Skeletal muscle satellite cell (primary cell): ENCODE results near the gene ECHDC3.

ENCODE experiments used
- H3K27me3 ChIP-seq: 2 replicates; pipeline ENCODE4 v1.7.0; 2013; ENCODE audit warnings: low read length; ENCODE audit not compliant: control insufficient read depth, insufficient read depth
- H3K36me3 ChIP-seq: 2 replicates; pipeline ENCODE4 v1.7.0; 2013; ENCODE audit warnings: mild to moderate bottlenecking, control low read depth, low read length; ENCODE audit not compliant: insufficient read depth
- H3K4me1 ChIP-seq: 2 replicates; pipeline ENCODE4 v1.7.0; 2013; ENCODE audit warnings: low read length; ENCODE audit not compliant: control insufficient read depth, insufficient read depth
- H3K4me2 ChIP-seq: 2 replicates; pipeline ENCODE4 v1.7.0; 2013; ENCODE audit warnings: mild to moderate bottlenecking, low read length
- H3K4me3 ChIP-seq: 2 replicates; pipeline ENCODE4 v1.7.0; 2013; ENCODE audit warnings: low read length
- H3K9ac ChIP-seq: 2 replicates; pipeline ENCODE4 v1.7.0; 2013; ENCODE audit warnings: mild to moderate bottlenecking, low read depth, low read length, moderate library complexity
- H3K9me3 ChIP-seq: replicated peaks from 2 replicates; pipeline ENCODE4 v1.7.0; 2013; ENCODE audit warnings: mild to moderate bottlenecking, control low read depth, low read length

The ECHDC3 gene

DNA sequence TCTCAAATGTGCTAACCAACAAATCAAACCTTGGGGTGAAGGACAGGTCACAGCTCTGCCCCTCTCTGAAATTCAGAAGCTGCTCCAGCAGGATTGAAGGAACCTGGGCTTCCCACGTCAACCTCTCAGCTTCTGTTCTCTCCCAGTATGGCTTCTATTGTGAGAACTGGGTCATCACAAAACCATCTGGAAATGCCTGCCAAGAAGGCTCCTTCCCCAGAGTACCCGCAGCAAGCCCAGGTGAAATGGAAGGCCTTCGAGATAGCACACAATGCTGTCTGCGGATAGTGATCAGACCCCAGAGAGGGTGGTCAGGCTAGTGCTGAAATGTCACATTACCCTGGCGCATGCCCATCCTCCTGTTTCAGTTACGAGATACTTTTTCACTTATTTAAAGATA is 64.5 kb downstream of the ECHDC3 start:
- H3K4me2 ChIP-seq: no peak overlapping the region
- no peaks in the 10 kb centered on the region for H3K36me3 ChIP-seq
- H3K27me3 ChIP-seq: no peaks in the 10 kb centered on the region
- H3K4me1 ChIP-seq: peaks cover 13% of the 10 kb centered on the region
- H3K4me3 ChIP-seq: no peak overlapping the region
- H3K9me3 ChIP-seq: no peaks in the 10 kb centered on the region
- no peak overlapping the region for H3K9ac ChIP-seq

DNA sequence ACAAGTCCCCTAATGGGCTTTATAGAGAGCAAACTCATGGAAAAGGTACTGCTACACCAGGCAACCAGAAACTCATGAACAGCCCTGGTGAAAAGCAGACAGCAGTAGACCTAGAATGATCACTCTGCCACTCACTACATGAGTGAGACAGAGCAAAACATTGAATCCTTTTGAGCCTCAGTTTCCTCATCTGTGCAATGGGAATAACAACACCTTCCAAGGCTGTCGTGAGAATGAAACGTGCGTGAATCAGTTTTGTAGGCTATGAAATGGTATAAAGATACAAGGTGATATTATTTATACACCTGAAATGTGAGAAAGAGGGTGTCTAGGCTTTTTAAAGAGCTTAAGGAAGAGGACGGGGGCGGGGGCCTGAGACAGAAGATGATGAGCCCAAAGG is 66.6 kb downstream of the ECHDC3 start:
- H3K9ac ChIP-seq: no peak overlapping the region
- no peaks in the 10 kb centered on the region for H3K9me3 ChIP-seq
- no peak overlapping the region for H3K4me3 ChIP-seq
- peaks cover 13% of the 10 kb centered on the region for H3K4me1 ChIP-seq
- H3K36me3 ChIP-seq: no peaks in the 10 kb centered on the region
- no peak overlapping the region for H3K4me2 ChIP-seq
- no peaks in the 10 kb centered on the region for H3K27me3 ChIP-seq

DNA sequence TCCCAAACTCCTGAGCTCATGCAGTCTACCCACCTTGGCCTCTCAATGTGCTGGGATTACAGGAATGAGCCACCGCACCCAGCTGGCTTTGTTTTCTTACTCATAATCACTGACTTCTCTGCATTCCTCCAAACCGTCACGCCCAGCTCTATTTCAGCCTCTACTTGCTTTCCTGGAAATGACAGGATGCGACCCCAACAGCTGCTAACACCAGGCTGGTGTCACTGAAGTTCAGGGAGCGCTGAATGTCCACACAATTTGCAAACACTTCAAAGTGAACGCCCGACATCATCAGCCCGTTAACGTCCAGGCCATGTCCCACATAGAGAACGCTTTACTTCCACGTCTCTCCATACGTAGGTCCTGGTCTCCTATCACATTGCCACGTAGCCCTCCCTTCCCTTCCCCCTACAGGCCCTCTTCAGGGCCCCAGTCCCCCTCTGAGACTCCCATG is 68.2 kb downstream of the ECHDC3 start:
- Histone ChIP-seq H3K4me3 (no peak overlapping the region), H3K9me3 (no peaks in the 10 kb centered on the region)

DNA sequence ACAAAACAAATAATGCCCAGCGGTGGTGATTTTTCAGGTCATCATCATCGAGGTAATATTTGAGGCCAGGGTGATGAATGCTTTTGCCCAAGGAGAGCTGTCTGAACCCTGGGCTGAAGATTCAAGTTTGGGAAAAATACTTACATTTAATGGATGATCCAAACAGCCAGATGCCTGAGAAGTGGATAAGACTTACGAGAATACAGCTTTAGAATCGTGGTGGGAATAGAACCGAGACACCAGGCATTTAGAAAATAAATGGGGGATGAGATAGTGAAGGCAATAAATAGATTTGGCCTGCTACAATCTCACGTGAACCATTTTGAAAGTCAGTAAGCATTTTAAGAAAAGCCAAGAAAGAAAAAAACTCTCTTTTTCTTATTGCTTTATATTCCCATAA is 68.8 kb downstream of the ECHDC3 start:
- Histone ChIP-seq H3K9ac (peak overlapping the region; percentile 40), H3K27me3 (no peaks in the 10 kb centered on the region), H3K4me2 (peak overlapping the region; percentile 46), H3K4me1 (peaks cover 15% of the 10 kb centered on the region), H3K9me3 (no peaks in the 10 kb centered on the region), H3K36me3 (no peaks in the 10 kb centered on the region), H3K4me3 (no peak overlapping the region)

More for the DNA sequence above, 68.2 kb downstream of the ECHDC3 start:
- Histone ChIP-seq H3K4me2 (peak overlapping the region; percentile 46), H3K4me1 (peaks cover 15% of the 10 kb centered on the region), H3K9ac (peak overlapping the region; percentile 40), H3K27me3 (no peaks in the 10 kb centered on the region), H3K36me3 (no peaks in the 10 kb centered on the region)

DNA sequence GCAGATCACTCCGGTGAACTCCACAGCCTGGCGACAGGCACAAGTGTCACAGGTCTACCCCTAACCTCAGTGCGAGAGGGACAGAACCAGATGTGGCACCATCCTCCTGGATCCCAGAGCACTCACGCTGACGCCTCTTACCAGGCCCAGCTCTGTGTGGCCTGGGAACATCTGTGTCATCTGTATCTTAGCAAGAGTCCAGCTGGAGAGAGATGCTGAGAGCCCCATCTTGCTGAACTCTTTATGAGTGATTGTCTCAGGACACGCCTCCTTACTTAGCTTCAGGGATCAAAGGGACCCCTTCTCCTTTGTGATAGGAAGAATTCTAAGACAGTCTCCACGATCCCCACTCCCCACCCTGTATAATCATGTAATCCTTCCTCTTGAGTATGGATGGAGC is 71.0 kb downstream of the ECHDC3 start:
- H3K36me3 ChIP-seq: no peaks in the 10 kb centered on the region
- H3K4me2 ChIP-seq: no peak overlapping the region
- peaks cover 15% of the 10 kb centered on the region for H3K4me1 ChIP-seq
- H3K27me3 ChIP-seq: no peaks in the 10 kb centered on the region
- H3K4me3 ChIP-seq: no peak overlapping the region
- H3K9me3 ChIP-seq: no peaks in the 10 kb centered on the region
- H3K9ac ChIP-seq: no peak overlapping the region
